HG03135 (cell line): ENCODE results near the gene FAH.
"Not testable (repeated sequence)": the region's sequence is repeated elsewhere in the genome, so short reads cannot be mapped to it uniquely, and the experiment has no call there.

ENCODE experiments used
- ATAC-seq: cut with Tn5 transposase; IDR thresholded peaks from one replicate; pipeline ENCODE4 v1.9.1; 2021; ENCODE audit warnings: mild to moderate bottlenecking, moderate library complexity; ENCODE audit not compliant: unreplicated experiment

The FAH gene

DNA sequence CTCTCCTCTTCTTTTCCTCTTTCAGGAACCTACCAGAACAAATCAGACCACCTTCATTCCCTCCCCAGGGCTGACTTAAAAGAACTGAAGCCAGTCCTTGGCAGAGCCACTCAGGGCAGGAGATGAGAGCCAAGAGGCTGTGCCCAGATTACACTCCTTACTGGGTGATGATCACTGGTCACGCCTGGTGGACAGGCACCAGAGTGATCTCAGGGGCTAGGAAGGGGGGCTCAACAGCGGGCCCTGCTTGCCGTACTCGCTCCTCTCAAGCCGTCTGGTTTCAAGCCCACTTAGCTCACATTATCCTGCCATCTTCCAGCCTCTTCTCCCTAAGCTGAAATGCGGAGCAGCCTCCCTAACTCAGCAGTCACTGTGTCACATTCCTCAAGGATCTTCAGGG, 1.7 kb upstream of the FAH start:
- ATAC-seq, result no peak

- ATAC-seq, result no peak
Observed at GRCh38 chr15:80151576-80151975, 1.2 kb upstream of the FAH start.

- ATAC-seq, result peak; percentile 56
Observed at GRCh38 chr15:80152180-80152895, 461 bp upstream of the FAH start.

- ATAC-seq, result no peak
Observed at GRCh38 chr15:80153900-80154299, 1.1 kb downstream of the FAH start.

DNA sequence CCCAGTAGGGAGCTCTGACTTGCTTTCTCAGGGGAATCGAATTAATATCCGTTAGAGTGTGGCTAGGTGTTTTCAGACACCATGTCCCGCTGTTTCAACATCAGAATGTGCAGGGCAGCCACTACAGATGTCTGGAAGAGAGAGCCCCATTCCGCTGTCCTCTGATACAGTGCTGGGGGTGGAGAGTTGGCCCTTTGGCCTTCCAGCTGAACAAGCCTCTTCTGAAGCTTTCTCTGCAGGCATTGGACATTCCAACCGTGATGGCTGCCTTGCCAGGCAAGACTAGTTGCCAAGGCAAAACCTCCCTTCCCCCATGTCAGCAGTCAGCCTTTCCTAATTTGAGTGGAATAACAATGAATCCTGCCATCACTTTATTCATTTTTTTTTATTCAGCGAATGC, 1.5 kb downstream of the FAH start:
- ATAC-seq, result no peak

- no peak for ATAC-seq
Observed at GRCh38 chr15:80155001-80155377, 2.2 kb downstream of the FAH start.

DNA sequence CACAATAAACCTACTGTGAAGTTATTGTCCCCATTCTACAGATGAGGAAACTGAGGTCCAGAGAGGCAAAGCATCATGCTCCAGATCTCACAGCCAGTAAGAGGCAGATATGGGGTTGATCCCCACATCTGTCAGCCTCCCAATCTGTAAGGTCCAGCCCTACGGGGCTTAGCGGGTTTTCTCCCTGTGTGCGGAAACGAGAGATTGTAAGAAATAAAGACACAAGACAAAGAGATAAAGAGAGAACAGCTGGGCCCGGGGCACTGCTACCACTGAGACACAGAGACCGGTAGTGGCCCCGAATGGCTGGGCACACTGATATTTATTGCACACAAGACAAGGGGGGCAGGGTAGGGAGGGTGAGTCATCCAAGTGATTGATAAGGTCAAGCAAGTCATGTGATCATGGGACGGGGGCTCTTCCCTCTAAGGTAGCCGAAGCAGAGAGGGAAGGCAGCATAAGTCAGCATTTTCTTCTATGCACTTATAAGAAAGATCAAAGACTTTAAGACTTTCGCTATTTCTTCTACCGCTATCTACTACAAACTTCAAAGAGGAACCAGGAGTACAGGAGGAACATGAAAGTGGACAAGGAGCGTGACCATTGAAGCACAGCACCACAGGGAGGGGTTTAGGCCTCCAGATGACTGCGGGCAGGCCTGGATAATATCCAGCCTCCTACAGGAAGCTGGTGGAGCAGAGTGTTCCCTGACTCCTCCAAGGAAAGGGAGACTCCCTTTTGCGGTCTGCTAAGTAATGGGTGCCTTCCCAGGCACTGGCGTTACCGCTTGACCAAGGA, 2.8 kb downstream of the FAH start:
- ATAC-seq, result not testable (repeated sequence)

DNA sequence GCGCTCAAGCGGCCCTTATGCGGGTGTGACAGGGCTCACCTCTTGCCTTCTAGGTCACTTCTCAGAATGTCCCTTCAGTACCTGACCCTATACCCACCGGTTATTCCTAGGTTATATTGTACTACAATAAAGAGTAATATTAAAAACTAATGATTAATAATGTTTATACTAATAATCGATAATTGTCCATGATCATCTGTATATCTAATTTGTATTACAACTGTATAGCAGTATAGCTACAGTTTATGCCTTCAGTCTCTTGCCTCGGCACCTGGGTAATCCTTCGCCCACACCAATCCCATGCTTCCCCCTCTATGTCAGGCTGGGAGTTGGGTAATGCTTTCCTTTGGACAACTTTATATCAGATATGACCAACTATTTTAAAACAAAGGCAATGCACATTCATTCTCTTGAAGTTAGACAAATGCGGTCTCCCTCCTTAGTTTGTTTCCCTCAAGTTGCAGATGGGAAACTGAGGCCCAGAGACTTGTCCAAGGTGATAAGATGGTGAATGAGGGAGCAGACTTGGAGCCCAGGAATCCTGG, 3.4 kb downstream of the FAH start:
- ATAC-seq, result no peak

DNA sequence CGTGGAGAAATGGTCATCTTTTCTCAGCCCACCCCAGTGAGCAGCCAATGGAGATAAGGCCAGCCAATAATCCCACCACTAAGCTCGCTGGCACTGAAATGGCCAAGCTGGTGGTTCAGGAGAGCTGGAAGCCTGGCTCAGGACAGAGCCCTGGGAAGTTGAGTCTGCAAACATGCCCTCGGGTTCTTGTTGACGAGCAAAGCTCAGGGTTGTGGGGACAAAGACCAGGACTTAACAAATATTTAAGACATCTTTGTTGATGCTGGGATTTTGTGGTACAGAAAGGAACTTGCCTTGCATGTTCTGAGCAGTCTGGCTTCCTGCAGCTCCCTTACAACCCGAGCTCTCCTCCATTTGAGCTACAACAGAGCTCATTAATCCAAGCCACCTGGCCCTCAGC, 4.4 kb downstream of the FAH start:
- ATAC-seq, result no peak

GRCh38 chr15:80159301-80159700, 6.5 kb downstream of the FAH start:
- ATAC-seq, result no peak

DNA sequence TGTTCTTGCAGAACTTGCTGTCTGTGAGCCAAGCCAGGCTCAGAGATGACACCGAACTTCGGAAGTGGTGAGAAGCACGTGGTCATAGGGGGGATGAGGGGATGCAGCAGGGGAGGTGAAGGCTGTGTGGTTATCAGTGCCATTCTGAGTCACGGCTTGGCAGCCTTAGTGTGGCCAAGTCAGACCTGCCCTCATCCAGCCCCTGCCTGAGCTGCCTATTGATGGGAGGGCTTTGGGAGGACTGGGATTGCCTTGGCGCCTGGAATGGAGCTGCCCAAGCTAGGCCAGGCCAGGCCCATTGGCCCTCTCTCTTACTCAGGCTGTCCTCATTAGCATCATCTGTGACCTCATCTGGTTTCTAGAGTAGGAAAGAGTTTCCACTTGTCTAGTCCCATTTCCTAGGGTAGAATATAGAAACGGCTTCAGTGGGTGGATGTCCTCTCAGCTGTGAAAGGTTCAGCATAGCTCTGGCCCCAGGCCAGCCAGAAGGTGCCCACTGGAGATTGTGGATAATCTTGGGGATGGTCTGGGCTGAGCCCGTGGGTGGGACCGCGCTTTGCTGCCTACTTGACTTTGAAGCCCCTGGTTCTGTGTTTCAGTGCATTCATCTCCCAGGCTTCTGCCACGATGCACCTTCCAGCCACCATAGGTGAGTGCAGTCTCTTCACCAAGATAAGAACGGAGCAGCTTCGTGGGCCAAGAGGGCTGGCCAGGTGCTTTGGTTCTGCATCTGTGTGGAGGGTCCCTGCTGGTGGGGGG, 7.2 kb downstream of the FAH start:
- no peak for ATAC-seq

GRCh38 chr15:80160570-80161156, 7.9 kb downstream of the FAH start:
- ATAC-seq, result peak; percentile 57

DNA sequence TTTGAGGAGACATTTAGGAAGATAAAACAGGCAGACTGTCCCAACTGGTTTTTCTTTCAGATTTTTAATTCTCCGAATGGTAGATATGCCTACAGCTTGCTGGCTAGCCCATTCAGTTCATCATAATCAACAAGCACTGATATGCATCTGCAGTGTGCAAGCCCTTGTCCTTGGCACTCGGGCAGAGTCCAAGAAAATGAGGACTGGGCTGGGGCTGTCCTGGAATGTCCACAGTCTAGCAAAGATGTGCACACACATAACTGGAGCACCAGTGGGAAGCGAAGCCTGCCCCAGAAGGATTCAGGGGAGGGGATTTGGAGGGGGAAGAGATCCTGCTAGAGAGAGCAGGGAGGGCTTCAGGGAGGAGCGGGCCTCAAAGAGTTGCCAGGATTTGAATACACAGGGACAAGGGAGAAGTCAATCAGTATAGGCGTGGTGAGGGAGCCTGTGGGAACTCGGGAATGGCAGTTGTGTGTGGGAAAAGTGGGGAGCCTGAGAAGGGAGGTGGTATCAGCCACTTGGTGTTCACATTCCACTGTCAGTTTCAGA, 8.7 kb downstream of the FAH start:
- no peak for ATAC-seq

DNA sequence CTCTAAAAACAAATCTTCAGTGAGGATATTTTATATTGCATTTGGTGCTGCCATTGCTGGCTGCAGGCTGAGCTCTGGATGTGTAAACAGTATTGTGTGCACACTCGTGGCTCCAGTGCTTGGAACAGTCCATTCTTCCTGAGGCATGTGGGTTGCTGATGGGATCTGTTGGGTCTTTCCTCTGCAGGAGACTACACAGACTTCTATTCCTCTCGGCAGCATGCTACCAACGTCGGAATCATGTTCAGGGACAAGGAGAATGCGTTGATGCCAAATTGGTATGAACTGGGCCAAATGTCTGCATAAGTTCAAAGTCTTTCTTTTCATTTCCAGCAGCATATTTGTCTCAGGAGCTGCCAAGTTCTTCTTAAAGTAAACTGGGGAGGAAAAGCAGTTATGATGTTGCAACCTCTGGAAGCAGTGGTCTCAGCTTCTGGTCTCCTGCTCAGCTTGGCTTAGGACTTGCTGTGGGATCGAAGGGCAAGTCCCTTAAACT, 9.3 kb downstream of the FAH start:
- ATAC-seq, result no peak

- no peak for ATAC-seq
Observed at GRCh38 chr15:80163217-80163616, 10.4 kb downstream of the FAH start.

GRCh38 chr15:80163897-80164296, 11.1 kb downstream of the FAH start:
- ATAC-seq, result no peak

DNA sequence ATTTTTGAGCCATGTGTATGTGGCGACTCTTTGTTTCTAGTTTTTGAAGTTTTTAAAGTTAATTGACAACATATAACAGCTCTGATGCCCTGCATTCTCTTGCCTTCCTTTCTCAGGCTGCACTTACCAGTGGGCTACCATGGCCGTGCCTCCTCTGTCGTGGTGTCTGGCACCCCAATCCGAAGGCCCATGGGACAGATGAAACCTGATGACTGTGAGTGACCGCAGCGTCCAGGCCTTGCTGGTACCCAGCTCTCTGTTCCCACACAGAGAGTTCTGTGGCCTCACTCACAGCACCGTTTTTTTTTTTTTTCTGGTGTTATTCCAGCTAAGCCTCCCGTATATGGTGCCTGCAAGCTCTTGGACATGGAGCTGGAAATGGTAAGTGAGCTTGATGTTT, 15.1 kb downstream of the FAH start:
- no peak for ATAC-seq

DNA sequence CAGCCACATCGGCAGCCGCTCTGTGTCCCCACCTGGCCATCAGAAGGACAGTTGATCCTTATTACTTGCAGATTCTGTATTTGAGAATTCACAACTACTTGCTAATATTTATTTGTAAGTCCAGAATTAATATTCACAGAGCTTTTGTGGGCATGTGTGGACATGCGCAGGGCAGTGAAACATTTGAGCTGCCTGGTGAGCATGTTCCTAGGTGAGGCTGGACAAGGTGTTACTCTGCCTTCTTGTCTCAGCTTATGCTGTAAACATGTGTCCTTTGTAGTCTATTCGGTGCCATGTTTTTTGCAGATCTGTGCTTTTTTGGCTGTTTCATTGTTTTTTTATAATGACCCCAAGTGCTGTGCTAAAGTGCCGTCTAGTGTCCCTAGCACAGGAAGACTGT, 15.6 kb downstream of the FAH start:
- ATAC-seq, result no peak

DNA sequence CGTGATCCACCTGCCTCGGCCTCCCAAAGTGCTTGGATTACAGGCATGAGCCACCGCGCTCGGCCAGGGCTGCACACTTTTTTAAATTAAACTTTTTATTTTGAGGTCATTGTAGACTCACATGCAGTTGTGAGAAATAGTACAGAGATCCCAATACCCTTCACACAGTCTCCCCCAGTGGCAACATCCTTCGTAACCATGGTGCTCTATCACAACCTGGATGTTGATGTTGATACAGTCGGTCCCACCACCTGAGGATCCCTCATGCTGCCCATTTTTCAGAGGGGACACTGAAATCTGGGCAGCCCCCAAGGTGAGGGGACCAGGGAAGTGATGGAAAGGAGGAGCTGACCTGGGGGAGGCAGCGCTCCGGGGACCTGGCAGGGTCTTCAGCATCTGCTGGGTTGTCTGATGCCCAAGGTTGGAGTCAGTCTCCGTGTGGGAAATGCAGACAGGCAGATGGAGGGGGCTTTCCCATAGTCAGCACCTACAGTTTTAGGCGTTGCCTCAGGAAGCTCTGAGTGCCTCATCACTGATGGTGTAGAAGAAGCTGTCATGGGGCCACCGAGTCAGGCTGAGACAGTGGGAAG, 17.1 kb downstream of the FAH start:
- no peak for ATAC-seq

GRCh38 chr15:80170596-80170995, 17.8 kb downstream of the FAH start:
- ATAC-seq, result no peak
